HG03442 (cell line): ENCODE measurements around the gene YIPF2.
"Not testable (repeated sequence)": the region's sequence is repeated elsewhere in the genome, so short reads cannot be mapped to it uniquely, and the experiment has no call there.

ENCODE experiments used
- ATAC-seq: cut with Tn5 transposase; IDR thresholded peaks from one replicate; pipeline ENCODE4 v1.9.1; 2021; ENCODE audit warnings: mild to moderate bottlenecking, moderate library complexity; ENCODE audit not compliant: unreplicated experiment

YIPF2 gene

GRCh38 chr19:10881403-10882107 is 46.9 kb downstream of the YIPF2 start:
- ATAC-seq = no peak

- ATAC-seq = no peak
These were observed 50.2 kb downstream of the YIPF2 start for GRCh38 chr19:10878253-10878652.

- ATAC-seq = not testable (repeated sequence)
These were observed 50.8 kb downstream of the YIPF2 start for GRCh38 chr19:10877608-10878007.

GRCh38 chr19:10876459-10877240 is 51.8 kb downstream of the YIPF2 start:
- ATAC-seq = no peak

GRCh38 chr19:10874024-10874423 is 54.4 kb downstream of the YIPF2 start:
- ATAC-seq = no peak

- no peak for ATAC-seq
These were observed 55.8 kb downstream of the YIPF2 start for GRCh38 chr19:10872546-10873107.
